Neural progenitor cell (in vitro differentiated cells): ENCODE measurements around the gene H3-3A. TPM values are rescaled to one million over a fixed set of nuclear protein-coding genes. Genes with fewer than 3 reads are reported as not detected.

Source experiments
- DNase-seq: peaks from one replicate; pipeline ENCODE4 v3.0.0-alpha.2; 2016; ENCODE audit warnings: low spot score
- H2AFZ ChIP-seq: fragments of 200-600 bp; sonication (generic); replicated peaks from 2 replicates; pipeline ENCODE4 v1.6.1; 2016; ENCODE audit warnings: antibody characterized with exemption
- H3F3A ChIP-seq: fragments of 200-600 bp; sonication (generic); 2 replicates; pipeline ENCODE4 v1.6.1; 2016; ENCODE audit warnings: antibody characterized with exemption, low read depth
- H3K27ac ChIP-seq: fragments of 200-600 bp; sonication (generic); 2 replicates; pipeline ENCODE4 v1.5.1; 2016; ENCODE audit warnings: mild to moderate bottlenecking
- H3K27me3 ChIP-seq: fragments of 200-600 bp; sonication (generic); 2 replicates; pipeline ENCODE4 v1.6.1; 2016; ENCODE audit warnings: mild to moderate bottlenecking, moderate library complexity
- H3K36me3 ChIP-seq: fragments of 200-600 bp; sonication (generic); 2 replicates; pipeline ENCODE4 v1.5.1; 2016
- H3K4me1 ChIP-seq: fragments of 200-600 bp; sonication (generic); 2 replicates; pipeline ENCODE4 v1.6.1; 2016; ENCODE audit warnings: mixed run types
- H3K4me2 ChIP-seq: fragments of 200-600 bp; sonication (generic); 2 replicates; pipeline ENCODE4 v1.6.1; 2016
- H3K4me3 ChIP-seq: fragments of 200-600 bp; sonication (generic); 2 replicates; pipeline ENCODE4 v1.5.1; 2016
- H3K79me2 ChIP-seq: fragments of 200-600 bp; sonication (generic); 2 replicates; pipeline ENCODE4 v1.6.1; 2016; ENCODE audit warnings: low read depth
- H3K9ac ChIP-seq: fragments of 200-600 bp; sonication (generic); 2 replicates; pipeline ENCODE4 v1.6.1; 2016
- H3K9me3 ChIP-seq: fragments of 200-600 bp; sonication (generic); 2 replicates; pipeline ENCODE4 v1.5.1; 2016; ENCODE audit warnings: low read depth
- H4K20me1 ChIP-seq: fragments of 200-600 bp; sonication (generic); 2 replicates; pipeline ENCODE4 v1.6.1; 2016; ENCODE audit warnings: low read depth
- H3K27ac Mint-ChIP-seq: 3 replicates; pipeline ENCODE4 v1.8.0; 2021; ENCODE audit warnings: mixed read lengths
- H3K27me3 Mint-ChIP-seq: 2 replicates; pipeline ENCODE4 v1.8.0; 2022; ENCODE audit warnings: low read depth, mild to moderate bottlenecking, inconsistent platforms, moderate library complexity, mixed read lengths; ENCODE audit not compliant: insufficient read depth
- H3K36me3 Mint-ChIP-seq: 3 replicates; pipeline ENCODE4 v1.8.0; 2021; ENCODE audit warnings: mixed read lengths
- H3K4me1 Mint-ChIP-seq: 3 replicates; pipeline ENCODE4 v1.8.0; 2021; ENCODE audit warnings: mixed read lengths
- H3K4me3 Mint-ChIP-seq: 3 replicates; pipeline ENCODE4 v1.8.0; 2021; ENCODE audit warnings: mild to moderate bottlenecking, moderate library complexity, mixed read lengths
- H3K9me3 Mint-ChIP-seq: 3 replicates; pipeline ENCODE4 v1.8.0; 2020; ENCODE audit warnings: mixed read lengths
- CTCF ChIP-seq: fragments of 200-600 bp; sonication (generic); IDR thresholded peaks from 2 replicates; pipeline ENCODE4 v1.5.1; 2017; ENCODE audit warnings: antibody characterized with exemption, mild to moderate bottlenecking
- EZH2 ChIP-seq: fragments of 200-600 bp; sonication (generic); IDR thresholded peaks from 2 replicates; pipeline ENCODE4 v1.6.1; 2017; ENCODE audit warnings: antibody characterized with exemption, mild to moderate bottlenecking, moderate library complexity
- EZH2phosphoT487 ChIP-seq: fragments of 200-600 bp; sonication (generic); IDR thresholded peaks from 2 replicates; pipeline ENCODE4 v1.6.1; 2017; ENCODE audit warnings: antibody characterized with exemption
- total RNA-seq: library from RNA; depleted of rRNA; stranded (reverse); fragments of >200 nt; gene quantifications from 2 replicates; pipeline ENCODE4 v1.2.3, GENCODE V29; 2015; ENCODE audit warnings: low replicate concordance

The H3-3A gene
- total RNA-seq, 1 donor from 2014 or later, result 1,689 TPM

- DNase-seq, result no peak
- Mint-ChIP-seq H3K27me3 (peaks cover 9% of the 10 kb centered on the region), H3K4me1 (peaks cover 33% of the 10 kb centered on the region), H3K27ac (peak overlapping the region; percentile 50), H3K9me3 (peaks cover 2% of the 10 kb centered on the region), H3K36me3 (no peaks in the 10 kb centered on the region), H3K4me3 (peak overlapping the region; percentile 82)
- no peak overlapping the region for H2AFZ ChIP-seq
- peaks cover 5% of the 10 kb centered on the region for H4K20me1 ChIP-seq
- peak overlapping the region; percentile 74 for H3K4me2 ChIP-seq
- peak overlapping the region; percentile 80 for H3K4me3 ChIP-seq
- H3K27me3 ChIP-seq, result peaks cover 20% of the 10 kb centered on the region
- H3K79me2 ChIP-seq, result no peaks in the 10 kb centered on the region
- no peaks in the 10 kb centered on the region for H3K9me3 ChIP-seq
- H3K4me1 ChIP-seq, result peaks cover 36% of the 10 kb centered on the region
- TF ChIP-seq EZH2phosphoT487, result no peak
- no peak for TF ChIP-seq CTCF
- TF ChIP-seq EZH2, result peak; percentile 3
- no peak overlapping the region for H3K27ac ChIP-seq
- no peak overlapping the region for H3K9ac ChIP-seq
- H3K36me3 ChIP-seq, result no peaks in the 10 kb centered on the region
- peaks cover 63% of the 10 kb centered on the region for H3F3A ChIP-seq
Observed at GRCh38 chr1:226111098-226111882, 48.8 kb downstream of the H3-3A start.

DNA sequence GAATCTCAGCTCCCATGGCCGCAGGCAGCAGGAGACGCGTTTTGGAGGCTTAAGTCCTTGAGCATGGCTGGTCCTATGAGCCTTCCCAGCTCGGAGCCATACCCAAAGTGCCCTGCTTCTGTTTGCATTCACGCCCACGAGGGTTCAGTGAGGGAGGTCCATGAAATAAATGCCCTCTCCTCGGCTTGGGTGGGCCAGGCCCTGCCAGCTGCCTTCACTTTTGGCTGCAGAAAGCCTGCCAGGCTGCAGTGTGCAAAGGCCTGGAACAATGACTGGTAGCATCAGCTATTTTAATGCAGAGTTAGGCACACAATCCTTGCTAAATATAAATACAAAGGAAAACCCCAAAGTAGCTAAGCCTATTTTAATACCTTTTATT lies 49.4 kb downstream of the H3-3A start:
- Histone ChIP-seq H3K36me3 (no peaks in the 10 kb centered on the region), H3K4me1 (peaks cover 36% of the 10 kb centered on the region), H3K27ac (no peak overlapping the region), H3K9ac (no peak overlapping the region), H3K79me2 (no peaks in the 10 kb centered on the region), H3F3A (peaks cover 63% of the 10 kb centered on the region), H3K4me2 (peak overlapping the region; percentile 74), H2AFZ (no peak overlapping the region), H3K4me3 (no peak overlapping the region), H3K9me3 (no peaks in the 10 kb centered on the region), H4K20me1 (peaks cover 5% of the 10 kb centered on the region), H3K27me3 (peaks cover 20% of the 10 kb centered on the region)
- TF ChIP-seq EZH2phosphoT487 (no peak), EZH2 (no peak), CTCF (no peak)
- Mint-ChIP-seq H3K4me3 (no peak overlapping the region), H3K4me1 (peaks cover 33% of the 10 kb centered on the region), H3K27ac (no peak overlapping the region), H3K9me3 (peaks cover 2% of the 10 kb centered on the region), H3K36me3 (no peaks in the 10 kb centered on the region), H3K27me3 (peaks cover 11% of the 10 kb centered on the region)
- peak; percentile 54 for DNase-seq

DNA sequence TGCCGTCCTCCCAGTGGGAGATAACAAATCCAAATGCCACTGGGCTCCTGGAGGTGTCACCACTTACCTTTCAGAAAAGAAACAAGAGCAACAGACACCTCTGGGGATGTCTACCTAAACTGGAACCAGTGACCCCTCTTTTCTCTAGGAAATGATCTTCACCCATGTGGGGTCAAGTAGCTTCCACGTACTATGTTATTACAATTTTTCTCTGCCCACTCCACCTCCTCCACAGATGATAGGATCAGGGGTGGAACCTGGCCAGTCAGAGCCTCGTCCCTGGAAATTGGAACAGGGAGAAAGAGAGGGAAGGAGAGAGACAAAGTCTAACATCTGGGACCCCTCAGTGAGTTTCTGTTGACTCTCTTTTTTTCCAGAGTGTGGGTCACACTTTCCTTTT lies 50.1 kb downstream of the H3-3A start:
- Histone ChIP-seq H2AFZ (no peak overlapping the region), H3K4me3 (no peak overlapping the region)
- H3K4me3 Mint-ChIP-seq, result no peak overlapping the region

More for the DNA sequence above, 50.1 kb downstream of the H3-3A start:
- no peaks in the 10 kb centered on the region for H3K9me3 ChIP-seq
- Mint-ChIP-seq H3K27me3 (peaks cover 16% of the 10 kb centered on the region), H3K36me3 (no peaks in the 10 kb centered on the region), H3K4me1 (peaks cover 30% of the 10 kb centered on the region), H3K27ac (no peak overlapping the region), H3K9me3 (peaks cover 2% of the 10 kb centered on the region)
- peaks cover 5% of the 10 kb centered on the region for H4K20me1 ChIP-seq
- no peaks in the 10 kb centered on the region for H3K79me2 ChIP-seq
- DNase-seq, result no peak
- H3K4me2 ChIP-seq, result peak overlapping the region; percentile 74
- no peaks in the 10 kb centered on the region for H3K36me3 ChIP-seq
- TF ChIP-seq EZH2phosphoT487 (no peak), CTCF (no peak), EZH2 (no peak)
- H3K4me1 ChIP-seq, result peaks cover 30% of the 10 kb centered on the region
- H3K27me3 ChIP-seq, result peaks cover 20% of the 10 kb centered on the region
- H3K9ac ChIP-seq, result no peak overlapping the region
- H3F3A ChIP-seq, result peaks cover 56% of the 10 kb centered on the region
- no peak overlapping the region for H3K27ac ChIP-seq
